GM21381 (cell line): ENCODE results near the gene EML2.
"Not testable (repeated sequence)": the region's sequence is repeated elsewhere in the genome, so short reads cannot be mapped to it uniquely, and the experiment has no call there.

Experiments
- ATAC-seq: cut with Tn5 transposase; IDR thresholded peaks from one replicate; pipeline ENCODE4 v1.9.1; 2021; ENCODE audit warnings: mild to moderate bottlenecking, moderate library complexity; ENCODE audit not compliant: unreplicated experiment

EML2 gene

DNA sequence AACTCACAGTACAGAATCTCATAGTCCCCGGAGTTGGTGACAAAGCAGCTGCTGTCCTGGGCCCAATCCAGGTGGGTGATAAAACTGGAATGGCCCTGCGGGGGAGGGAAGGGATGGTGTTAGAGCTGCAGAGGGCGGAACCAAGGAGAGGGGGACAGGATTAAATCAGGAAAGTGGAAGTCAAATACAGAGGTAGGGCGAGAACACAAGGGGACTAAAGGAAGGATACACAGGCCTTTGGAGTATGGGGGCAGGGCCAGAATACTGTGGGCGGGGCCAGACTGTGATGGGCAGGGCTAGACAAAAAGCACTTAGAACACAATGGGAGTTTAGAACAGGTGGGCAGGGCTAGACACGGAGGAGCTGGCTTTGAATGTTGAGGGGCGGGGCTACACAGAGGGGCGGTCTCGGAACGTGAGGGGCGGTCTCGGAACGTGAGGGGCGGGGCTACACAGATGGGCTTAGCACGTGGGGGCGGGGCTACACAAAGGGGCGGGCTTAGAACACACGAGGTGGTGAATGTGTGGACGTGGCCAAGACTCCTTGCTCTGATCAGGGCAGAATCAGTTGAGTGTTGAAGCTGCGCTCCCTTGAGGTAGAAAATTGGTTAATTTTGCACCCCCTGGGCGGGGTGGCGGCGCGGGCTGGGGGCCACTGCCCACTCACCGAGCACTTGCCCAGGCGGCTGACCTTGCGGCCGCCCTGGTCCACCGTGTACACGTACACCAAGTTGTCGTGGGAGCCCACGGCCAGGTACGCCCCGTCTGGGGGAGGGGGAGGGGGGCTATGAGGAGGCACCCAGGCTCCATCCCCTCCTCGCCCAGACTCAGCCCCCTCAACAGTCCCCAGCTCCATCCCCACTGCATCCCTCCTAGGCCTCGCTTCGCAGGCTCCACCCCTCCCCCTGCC, 23.1 kb downstream of the EML2 start:
- ATAC-seq: no peak

DNA sequence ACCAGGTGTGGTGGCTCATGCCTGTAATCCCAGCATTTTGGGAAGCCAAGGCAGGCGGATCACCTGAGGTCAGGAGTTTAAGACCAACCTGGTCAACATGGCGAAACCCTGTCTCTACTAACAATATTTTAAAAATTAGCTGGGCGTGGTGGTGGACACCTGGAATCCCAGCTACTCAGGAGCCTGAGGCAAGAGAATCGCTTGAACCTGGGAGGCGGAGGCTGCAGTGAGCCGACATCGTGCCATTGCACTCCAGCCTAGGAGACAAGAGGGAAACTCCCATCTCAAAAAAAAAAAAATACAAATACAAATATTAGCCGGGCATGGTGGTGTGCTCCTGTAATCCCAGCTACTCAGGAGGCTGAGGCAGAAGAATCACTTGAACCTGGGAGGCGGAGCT, 24.1 kb downstream of the EML2 start:
- ATAC-seq: not testable (repeated sequence)

DNA sequence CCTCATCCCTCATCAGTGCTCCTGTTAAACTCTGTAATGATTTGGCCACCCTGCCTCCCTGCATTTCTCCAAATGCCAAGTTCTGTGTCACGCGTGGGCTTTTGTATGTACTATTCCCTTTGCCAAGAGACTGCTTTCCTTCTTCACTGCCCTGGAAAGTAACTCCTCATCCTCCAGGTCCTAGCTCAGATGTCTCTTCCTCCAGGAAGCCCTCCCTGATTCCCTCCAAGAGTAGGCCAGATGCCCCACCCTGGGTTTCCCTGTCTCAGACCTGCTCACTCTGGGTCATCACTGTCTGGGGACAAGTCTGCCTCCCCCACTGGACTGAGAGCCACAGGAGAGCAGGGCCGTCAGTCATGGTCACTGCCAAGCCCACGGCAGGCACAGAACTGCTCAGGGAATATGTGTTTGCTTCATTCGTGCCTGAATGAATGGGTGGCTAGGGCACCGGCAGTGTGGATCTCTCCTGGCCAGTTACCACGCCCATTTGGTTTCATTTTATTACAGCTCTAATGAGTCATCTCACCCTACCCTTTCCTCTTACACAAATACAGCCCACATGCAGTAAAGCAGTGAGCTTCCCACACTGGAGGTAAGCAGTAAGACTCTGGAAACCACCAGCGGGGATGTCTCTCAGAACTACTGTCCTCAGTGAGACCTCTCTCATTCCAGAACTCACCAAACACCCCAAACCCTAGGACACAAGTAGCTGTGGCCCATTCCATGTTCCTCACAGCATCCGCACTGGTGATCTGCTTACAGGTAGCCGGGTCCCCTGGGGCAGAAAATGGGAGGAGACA, 25.1 kb downstream of the EML2 start:
- ATAC-seq: no peak

DNA sequence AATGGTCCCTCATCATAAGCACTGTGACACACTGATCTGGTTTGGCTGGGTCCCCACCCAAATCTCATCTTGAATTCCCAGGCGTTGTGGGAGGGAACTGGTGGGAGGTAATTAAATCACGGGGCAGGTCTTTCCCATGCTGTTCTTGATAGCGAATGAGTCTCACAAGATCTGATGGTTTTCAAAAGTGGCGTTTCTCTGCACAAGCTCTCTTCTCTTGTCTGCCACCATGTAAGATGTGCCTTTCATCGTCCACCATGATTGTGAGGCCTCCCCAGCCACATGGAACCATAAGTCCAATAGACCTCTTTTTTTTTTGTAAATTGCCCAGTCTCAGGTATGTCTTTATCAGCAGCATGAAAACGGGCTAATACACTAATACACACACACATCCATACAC, 30.2 kb downstream of the EML2 start:
- no peak for ATAC-seq

DNA sequence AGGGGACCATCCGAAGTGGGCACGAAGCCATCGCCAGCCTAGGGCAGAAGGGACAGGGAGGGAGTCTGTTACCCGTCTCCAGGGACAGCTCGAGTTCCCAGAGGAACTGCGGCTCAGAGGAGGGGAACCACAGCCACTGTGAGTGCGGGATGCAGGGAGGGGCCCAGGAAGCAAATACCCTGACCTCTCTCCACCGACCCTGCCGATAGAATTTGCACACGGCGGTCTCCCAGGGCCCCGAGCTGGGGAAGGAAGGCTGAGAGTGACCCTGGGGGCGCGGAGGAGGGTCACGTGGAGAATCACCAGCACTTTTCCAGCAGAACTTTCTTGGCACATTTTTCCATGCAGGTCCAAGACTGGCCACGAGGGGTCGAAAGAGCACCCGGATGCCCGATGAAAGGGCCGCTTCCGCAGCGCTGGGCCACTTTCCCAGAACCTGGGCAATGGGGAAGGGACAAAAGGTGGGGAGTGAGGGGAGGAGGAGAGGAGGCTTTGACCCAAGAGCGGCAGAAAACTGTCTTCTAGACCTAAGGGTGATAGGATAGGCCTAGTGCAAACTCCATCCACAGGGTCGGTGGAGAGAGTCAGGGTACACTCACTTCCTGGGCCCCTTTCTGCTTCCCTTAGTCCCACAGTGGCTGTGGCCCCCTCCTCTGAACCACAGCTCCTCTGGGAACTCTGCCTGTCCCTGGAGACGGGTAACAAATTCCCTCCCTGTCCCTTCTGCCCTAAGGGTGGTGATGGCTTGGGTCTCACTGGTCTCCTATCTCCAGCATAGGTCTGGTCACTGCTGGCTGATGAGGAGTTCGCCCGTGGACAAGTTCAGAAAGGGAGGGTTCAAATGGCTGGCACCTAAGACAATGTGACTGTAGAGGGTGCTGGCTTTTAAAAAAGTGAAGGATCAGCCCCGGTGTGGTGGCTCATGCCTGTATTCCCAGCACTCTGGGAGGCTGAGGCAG, 31.8 kb downstream of the EML2 start:
- ATAC-seq: no peak

DNA sequence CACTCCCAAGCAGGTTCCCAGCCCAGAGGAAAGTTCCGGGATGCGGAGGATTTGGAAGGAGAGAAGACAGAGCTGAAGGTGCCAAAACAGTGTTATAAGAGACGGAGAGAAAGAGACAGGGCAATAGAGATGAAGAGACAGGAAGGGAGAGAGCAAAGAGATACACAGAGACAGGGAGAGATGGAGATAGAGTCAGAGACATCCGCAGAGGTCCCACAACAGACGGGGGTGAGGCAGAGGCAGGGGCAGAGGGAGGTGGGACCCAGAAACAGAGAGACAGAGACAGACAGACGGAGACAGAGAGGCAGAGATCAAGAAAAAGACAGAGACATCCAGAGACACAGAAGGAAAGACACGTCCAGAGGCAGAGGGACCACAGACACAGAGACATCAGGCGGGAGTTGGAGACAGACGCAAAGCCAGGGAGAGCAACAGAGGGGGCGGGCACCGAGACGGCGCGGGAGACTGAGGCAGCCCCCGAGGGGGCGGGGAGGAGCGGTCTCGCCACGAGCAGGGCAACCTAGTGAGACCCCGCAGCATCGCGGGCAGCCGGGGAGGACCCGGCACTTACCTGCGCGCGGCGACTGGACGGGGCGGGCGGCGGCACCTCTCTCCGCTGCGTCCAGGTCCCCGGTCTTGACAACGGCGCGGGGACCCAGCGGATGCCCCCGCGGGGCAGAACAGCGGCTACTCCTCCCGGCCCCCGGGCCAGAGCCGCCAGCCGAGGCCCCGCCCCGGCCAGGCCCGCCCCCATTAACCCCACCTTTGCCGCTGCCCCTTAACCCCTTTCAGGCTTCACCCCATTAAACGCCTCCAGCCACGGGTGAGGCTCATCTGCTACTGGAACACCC, 37.4 kb downstream of the EML2 start, which contains the start of gene GPR4:
TSS of gene GPR4 (minus strand) at position 689 of the 851 bp plus-strand sequence. CDS start 10,346 bp downstream, outside the sequence.
- ATAC-seq: no peak

DNA sequence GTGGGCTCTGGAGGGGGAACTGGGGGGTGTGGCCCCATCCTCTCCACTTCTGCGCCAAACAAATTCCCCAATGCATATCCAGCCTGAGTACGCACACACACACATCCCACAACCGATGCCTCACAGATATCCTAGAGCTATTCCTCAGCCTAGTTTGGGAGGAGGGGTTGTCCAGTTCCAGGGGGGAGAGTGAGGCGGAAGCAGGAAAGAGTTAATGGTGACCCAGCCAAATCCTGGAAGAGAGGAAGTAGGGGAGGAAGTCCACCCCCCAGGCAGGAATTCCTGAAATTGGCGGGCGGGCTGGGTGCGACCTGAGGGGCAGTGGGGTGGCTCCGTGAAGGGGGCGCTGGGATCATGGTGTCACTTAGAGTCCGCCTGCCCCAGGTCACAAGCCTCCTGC, 38.1 kb downstream of the EML2 start:
- no peak for ATAC-seq

DNA sequence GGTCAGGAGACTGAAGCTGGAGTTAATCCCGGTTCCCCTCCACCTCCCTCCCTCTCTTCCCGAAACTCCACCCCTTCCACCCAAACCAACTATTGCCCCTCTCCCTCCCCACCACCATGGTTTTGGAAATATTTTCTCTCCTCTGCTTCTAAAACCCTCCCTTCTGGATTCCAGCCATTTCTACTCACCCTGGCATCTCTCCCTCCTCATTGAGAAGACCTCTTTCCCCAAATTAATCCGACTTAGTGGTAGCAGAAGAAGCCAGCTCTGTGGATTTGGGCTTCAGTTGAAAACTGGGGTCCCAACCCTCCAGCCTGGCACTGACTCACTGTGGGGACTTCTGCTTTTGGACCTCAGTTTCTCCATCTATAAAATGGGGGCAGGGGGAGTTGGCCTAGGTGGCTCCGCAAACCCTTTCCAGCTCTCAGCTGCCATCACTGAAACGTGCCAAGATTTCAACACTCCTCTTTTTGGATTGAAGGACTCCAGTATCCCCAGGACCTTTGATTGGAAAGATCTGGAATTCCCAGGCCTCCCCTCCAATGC, 38.8 kb downstream of the EML2 start:
- no peak for ATAC-seq

DNA sequence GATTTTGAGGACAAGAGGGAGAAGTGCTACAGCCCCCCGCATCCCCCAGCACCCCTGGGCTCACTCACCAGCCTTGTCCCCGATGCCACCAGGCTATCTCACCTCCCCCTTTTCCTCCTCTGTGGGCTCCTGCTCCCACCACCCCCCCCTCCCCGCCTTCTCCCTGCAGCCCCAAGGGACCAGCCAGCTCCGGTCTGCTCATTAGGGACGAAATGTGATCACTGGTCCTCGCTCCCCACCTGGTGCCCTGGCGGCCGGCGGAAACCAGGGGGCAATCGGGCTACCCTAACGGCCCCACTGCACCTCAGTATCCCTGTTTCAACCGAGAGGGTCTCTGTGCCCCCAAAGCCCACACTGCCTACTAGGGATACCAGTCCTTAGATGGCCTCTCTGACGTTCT, 39.9 kb downstream of the EML2 start:
- ATAC-seq: no peak

DNA sequence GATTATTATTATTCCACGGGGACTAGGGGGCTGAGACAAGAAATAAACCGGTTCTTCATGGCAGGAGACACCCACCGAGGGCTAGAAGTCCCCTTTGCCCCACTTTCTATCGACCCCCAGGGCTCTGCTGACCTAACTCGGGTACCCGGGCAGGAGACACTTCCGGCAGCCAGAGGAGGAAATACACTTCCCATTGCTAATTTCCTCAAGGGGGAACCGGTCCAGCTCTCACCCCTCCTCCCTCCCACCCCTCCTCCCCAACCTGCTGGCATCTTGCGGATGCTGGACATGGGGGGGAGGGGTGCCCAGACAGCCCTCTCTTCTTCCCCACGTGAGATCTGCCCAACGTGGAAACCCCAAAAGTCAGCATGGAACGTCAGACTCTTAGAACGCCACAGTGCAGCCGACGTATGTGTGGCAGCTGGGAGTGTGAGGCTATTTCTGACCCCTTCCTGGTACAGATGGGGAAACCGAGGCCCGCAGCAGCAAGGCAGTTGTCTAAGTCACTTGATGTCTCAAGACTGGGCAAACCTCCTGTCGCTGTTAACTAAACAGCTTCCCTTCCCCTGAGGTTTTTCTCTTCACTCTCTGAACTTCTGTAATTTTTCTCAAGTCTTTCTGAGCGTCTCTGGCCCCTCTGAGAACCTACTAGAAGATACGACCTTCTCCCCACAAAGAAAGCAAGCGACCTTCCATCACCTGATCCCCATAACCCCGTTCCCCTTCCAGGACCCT, 40.8 kb downstream of the EML2 start:
- ATAC-seq: no peak

DNA sequence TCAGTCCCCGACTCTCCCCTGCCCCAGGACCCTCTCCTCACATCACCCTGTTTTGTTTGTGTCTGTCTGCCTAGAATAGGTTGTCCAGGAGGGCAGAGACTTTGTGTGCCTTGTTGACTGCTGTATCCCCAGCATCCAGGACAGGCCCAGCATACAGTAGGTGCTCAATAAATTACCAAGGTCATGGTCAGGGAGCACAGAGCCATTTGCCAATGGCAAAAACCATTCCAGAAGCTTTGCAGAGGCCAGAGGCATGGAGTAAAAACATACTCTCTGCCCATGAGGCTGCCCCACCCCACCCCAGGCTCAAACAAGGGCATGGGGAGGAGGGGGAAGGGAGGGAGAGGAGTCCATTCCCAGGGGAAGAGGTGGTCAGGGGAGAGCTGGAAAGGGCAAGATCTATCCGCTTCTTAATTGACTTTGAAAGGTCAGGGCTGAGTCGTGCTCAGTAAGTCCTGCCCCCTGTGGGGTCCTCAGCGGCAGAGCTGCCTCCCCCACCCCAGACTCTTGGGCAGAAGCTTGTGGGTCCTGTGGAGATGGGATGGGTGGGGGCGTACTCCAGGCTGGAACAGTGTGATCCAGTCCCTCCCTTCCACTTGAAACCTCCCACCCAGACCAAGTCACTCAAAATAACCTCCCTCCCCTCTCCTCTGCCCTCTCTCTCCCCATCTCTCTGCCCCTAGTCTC, 41.6 kb downstream of the EML2 start:
- no peak for ATAC-seq

DNA sequence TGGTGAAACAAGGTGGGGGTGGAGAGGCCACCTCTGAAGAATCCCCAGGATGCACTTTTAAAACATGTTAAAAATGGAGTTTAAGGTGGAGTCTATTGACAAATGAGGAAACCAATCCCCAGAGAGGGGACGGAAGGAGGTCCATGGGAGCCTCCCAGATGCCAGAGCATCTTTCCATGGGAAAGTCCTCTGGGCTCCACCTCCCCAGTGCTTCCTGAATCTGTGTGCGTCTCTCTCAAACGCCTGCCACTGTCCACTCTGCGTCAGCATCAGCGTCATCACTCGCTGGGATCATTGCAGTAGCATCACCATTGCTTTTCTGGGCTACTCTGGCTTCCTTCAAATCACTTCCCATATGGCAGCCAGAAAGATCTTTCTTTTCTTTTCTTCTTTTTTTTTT, 43.4 kb downstream of the EML2 start:
- no peak for ATAC-seq

DNA sequence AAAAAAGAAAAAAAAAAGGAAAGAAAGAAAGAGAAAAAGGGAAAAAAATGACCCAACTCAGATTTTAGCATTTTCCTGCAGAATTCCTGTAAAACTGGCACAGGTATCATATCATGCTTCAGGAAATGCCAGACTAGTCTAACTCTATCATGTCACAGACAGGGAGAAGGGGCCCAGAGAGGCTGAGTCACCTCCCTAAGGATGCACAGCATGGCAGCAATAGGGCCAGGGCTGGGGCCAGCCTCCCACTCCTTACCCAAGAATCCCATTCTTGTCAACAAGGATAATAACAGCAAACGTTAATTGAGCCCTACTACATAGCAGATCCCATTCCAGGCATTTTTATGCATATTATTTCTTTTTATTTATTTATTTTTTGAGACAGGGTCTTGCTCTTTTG, 45.7 kb downstream of the EML2 start:
- no peak for ATAC-seq

DNA sequence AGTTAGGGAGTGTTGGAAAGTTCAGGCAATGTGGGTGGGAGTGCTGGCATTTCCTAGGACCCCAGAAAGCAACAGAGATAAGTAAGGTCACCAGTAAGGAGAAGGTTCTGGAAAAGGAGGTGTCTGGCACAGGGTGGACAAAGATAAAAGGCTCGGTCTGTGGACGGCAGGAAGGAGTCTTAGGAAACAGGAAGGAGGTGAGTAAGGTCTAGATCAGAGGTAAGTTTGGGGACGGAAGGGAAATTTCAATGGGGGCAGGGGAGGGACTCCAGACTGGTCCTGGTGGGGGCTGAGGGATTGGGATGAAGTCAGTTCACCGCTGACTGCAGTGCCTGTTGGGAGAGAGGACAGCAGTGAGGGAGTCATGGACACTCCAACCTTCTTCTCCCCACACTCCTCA, 46.8 kb downstream of the EML2 start:
- ATAC-seq: no peak

DNA sequence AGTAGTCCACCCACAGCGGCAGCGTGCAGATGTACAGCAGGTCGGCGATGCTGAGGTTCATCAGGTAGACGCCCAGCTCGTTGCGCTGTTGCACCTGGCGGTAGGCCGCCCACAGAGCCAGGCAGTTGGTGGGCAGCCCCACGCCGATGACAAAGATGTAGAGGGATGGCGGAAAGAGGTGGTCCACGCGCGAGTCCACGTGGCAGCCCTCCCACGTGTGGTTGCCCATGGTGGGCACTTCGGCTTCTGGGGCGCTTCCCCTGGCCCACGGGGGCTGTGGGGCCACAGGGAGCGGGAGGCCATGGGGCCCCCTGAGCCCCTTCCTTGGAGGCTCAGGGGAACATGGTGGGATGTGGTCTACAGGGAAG, 47.6 kb downstream of the EML2 start:
- no peak for ATAC-seq

DNA sequence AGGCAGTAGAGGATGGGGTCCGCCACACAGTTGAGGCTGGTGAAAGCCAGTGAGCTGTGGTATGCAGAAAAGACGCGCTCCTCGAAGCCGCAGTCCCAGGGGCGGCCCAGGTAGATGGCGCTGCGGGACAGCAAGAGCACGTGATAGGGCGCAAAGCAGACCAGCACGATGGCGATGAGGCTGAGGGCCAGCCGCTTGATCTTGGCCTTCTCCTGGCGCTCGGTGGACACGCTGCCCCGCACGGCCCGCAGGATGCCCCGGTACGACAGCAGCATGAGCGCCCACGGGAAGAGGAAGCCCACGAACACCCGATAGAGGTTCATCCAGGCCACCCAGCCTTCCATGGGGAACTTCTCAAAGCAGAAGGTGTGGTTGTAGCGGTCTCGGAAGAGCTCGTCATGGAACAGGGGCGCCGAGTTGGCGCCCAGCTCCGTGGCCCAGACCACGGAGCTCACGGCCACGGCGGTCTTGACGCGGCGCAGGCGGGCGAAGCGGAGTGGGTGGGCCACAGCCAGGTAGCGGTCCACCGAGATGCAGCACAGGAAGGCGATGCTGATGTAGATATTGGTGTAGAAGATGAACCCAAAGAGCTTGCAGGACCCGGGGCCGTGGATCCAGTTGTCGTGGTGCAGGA, 48.1 kb downstream of the EML2 start:
- ATAC-seq: no peak

DNA sequence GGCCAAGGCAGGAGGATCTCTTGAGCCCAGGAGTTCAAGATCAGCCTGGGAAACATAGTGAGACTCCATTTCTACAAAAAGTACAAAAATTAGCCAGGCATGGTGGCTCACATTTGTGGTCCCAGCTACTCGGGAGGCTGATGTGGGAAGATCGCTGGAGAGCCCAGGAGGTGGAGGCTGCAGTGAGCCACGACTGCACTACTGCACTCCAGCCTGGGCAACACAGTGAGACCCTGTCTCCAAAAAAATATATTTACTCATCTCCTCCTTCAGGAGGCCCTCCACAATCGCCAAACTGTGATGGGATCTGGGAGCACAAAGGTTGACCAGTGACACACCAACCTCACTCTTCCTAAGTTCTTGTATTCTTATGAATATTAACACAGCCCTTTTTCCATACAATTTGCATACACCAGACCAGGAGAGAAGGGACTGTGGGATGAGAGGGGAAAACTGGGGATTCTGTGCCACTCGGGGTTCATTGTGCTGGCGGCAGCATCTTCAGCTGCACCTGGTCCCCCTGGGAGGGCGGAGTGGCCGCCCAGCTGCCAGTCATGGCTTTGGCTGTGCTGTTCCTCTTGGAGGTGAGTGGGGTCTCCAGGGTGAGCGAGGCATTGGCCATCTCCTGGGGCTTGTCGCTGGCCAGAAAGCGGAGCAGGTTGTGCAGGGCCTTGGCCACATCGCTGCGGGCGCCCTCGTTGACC, 48.7 kb downstream of the EML2 start:
- no peak for ATAC-seq
